GM18951 (cell line): ENCODE data around the gene THBS3.

Source experiments
- POLR2A ChIP-seq: IDR thresholded peaks from 4 replicates; pipeline ENCODE4 v1.6.1; 2011; ENCODE audit warnings: mild to moderate bottlenecking; ENCODE audit not compliant: insufficient read length, insufficient read depth; ENCODE audit errors: extremely low read depth
- in situ Hi-C: fragments of 300-500 bp; cut with MboI; formaldehyde crosslinking; loops from one replicate; pipeline ENCODE4 v1.12.0; 2022; ENCODE audit warnings: low sequenced_read_pairs, mixed read lengths, inconsistent platforms; ENCODE audit not compliant: unreplicated experiment

THBS3 gene

DNA sequence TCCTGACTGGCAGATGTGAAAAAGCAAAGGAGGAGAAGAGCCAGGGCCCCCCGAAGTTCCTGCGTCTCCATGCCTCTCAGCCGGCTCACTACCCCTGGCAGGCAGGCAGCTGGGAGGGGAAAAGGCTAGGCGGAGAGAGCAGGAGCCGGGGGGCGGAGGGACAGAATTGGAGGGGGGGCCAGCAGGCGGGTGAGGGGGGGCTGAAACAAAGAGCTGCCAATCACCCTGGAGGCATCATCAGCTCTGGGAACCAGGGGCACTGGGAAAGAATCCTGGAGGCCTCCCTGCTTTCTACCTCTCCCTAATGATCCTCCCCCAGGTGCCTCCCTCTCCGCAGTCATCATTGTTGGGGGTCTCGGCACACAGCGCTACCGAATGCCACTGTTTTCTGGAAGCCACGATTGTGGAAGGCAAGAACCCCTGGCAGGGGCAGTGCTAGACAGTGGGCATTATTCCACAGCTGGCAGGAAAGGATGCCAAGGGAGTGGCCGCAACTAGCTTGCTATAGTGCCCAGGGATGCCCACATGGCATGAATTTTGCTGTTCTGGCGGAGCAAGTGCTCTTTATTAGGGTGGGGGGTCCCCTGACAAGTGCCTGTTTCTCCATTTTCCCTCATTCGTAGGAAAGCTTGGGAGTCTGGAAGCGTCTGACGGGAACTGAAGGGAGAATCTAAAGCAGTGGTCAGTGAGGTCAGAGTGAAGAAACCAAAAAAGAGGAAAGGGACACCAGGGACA, at the start of gene THBS3:
THBS3 (minus strand) TSS at position 92 of the 735 bp plus-strand sequence; CDS start at position 71, 21 bp downstream.
- in situ Hi-C loops = no loop called here
- TF ChIP-seq POLR2A = no peak

DNA sequence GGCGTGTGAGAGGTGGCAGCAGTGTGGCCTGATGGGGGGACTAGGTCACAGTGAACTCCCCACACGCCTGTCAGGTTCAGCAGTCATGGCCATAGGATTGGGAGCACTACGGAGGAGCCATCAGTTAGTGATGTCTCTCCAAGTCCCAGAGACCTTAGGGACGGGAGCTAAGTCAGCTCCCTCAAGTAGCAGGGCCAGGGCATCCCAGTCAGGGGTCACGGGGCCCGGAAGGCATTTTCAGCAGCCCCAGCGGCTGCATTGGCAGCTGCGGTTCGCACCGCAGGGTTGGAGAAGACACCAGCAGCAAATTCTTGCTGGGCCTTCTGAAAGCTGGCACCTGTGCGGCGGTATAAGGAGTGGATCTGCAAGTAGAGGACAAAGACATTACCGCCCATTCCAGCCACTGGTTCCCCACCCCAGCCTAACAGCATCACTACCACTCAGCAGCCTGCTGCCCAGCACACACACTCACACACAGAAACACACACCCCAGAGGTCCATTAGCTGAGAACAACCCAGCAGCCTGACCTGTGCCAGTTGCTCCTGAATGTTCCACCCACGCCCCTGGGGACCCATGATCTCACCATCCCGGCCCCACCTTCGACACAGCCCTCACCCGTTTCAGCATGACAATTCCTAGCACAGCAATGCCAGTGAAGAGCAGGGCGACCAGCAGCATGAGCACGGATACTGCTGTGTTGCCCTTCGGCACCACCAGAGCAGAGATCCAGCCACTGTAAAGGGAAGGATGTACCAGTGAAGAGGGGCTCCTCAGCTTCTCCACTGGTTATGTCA, 48.6 kb upstream of the THBS3 start:
- no peak for TF ChIP-seq POLR2A
- in situ Hi-C loops = no loop called here

GRCh38 chr1:155255243-155256007, 47.7 kb upstream of the THBS3 start, which contains the start of gene ENTREP3:
Gene ENTREP3 (minus strand): TSS chr1:155255483. CDS start chr1:155254877, 606 bp downstream.
- TF ChIP-seq POLR2A = peak; percentile 70
- in situ Hi-C loops = no loop called here

- TF ChIP-seq POLR2A = no peak
- in situ Hi-C loops = no loop called here
Measured at GRCh38 chr1:155254714-155255242, 47.1 kb upstream of the THBS3 start.

GRCh38 chr1:155254228-155254713, 46.6 kb upstream of the THBS3 start:
- no peak for TF ChIP-seq POLR2A
- in situ Hi-C loops = no loop called here

DNA sequence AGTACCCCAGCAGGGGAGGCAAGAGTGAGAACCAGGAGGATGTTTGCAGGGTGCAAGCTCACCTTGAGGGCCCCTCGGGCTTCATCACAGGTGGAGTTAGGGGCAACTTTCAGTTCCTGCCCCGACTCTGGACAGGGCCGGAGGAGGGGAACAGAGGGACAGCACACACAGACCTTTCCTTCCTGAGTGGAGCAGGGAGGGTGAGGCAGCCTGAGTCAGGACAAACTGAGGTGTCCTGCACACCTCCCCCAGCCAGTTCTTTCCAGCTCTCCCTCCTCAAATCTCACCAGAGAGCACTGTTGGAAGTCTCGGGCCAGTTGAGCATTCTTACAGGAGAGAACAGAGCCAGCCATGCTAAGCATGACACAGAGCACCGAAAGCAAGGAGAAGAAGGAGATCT, 46.1 kb upstream of the THBS3 start:
- TF ChIP-seq POLR2A = no peak
- in situ Hi-C loops = no loop called here

GRCh38 chr1:155253208-155253607, 45.5 kb upstream of the THBS3 start:
- in situ Hi-C loops = no loop called here

GRCh38 chr1:155251566-155251965, 43.9 kb upstream of the THBS3 start:
- in situ Hi-C loops = no loop called here
- no peak for TF ChIP-seq POLR2A

More at GRCh38 chr1:155253208-155253607, 45.5 kb upstream of the THBS3 start:
- no peak for TF ChIP-seq POLR2A

DNA sequence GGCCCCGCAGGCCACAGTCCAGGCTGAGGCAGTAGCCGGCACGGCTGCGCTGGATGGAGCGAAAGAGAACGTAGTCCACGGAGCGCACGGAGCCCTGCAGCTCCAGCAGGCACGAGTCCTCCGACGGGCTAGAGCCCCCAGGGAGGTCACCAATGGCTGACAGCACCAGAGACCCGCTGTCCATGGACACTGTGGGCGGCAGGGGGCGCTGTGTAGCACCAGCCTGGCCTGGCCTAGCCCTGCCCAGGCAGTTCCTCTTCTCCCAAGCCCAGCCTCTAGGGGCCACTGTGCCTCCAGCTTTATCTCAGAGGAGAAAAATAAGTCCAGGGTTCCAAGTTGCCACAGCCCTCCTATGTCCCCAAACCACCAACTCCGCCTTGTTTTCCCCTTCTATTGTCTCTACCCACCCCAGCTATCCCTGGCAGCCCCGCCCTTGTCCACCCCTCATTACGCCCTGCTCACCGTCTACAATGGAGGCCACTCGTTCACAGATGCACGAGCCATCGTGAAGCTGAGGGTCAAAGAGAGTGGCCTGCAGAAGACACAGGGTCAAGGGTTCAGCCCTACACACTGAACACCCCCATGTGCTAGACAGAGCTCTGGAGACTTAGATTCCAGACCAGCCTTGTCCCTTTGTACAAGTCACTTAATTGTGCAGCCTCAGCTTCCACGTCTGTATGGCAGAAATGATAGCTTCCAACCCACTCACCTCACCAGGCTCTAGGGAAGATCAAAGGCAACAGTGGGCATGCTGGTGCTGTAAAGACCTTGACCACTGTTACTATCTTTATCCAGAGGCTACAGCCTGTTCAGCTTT, 43.1 kb upstream of the THBS3 start:
- in situ Hi-C loops = no loop called here
- TF ChIP-seq POLR2A = peak; percentile 41

GRCh38 chr1:155250246-155250632, 42.5 kb upstream of the THBS3 start:
- in situ Hi-C loops = no loop called here
- TF ChIP-seq POLR2A = no peak

GRCh38 chr1:155247667-155248553, 40.2 kb upstream of the THBS3 start:
- TF ChIP-seq POLR2A = no peak
- in situ Hi-C loops = loop anchor here (5.0 kb wide), 1 partner anchor 79 kb away; no protein-coding TSS in a partner anchor

- in situ Hi-C loops = loop anchor here (5.0 kb wide), 1 partner anchor 81 kb away; no protein-coding TSS in a partner anchor
Measured at GRCh38 chr1:155246796-155247195, 39.1 kb upstream of the THBS3 start.
